ENCODE data around the gene MZT2B.
"Not testable (repeated sequence)": the region's sequence is repeated elsewhere in the genome, so short reads cannot be mapped to it uniquely, and the experiment has no call there.

GRCh38 chr2:130157825-130158514 is 24.1 kb upstream of the MZT2B start:
- not testable (repeated sequence) for TF ChIP-seq CTCF (conservative IDR thresholded peaks at IDR 0.05; ENCODE audit: low read length); EZH2phosphoT487 (IDR thresholded peaks at IDR 0.05; ENCODE audit: borderline replicate concordance, low read depth, low read length)
